ENCODE measurements around the gene CCT7.

The CCT7 gene

DNA sequence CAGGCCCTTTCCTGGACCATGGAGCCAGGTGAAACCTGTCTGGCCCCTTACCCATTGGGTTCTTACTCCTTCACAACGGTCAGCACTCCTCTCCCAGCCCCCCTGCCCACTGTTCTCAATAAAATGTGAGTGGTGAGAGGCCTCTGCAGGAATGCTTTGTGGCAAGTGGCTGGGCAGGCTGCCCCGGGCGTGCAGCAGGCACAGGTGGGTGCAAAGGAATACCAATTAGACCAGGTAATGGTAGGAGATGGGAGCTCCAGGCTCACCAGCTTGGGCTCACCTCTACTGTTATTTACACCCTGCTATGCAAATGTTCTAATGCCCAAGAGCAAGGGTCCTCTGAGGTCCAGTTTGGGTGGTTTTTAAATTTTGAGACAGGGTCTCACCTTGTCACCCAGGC lies 7.0 kb upstream of the CCT7 start:
- no peak for DNase-seq

DNA sequence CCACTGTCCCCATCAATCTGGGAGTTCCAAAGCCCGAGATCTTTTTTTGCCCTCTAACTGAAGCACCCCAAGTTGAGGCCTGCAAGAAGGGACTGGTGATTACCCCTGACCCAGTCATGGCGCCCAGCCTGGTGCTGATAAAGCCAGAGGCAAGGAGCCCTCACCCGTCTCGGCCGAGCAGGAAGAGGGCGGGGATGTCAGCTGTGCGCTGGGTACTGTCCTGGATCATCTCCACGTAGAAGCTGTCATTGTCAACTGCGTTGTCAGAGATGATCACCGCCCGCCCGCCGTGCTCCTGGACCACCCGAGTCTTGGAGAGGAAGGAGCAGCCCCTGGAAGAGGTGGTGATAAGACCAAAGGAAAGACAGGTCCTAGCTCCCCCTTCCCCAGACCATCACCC lies 5.5 kb upstream of the CCT7 start:
- no peak for DNase-seq

DNA sequence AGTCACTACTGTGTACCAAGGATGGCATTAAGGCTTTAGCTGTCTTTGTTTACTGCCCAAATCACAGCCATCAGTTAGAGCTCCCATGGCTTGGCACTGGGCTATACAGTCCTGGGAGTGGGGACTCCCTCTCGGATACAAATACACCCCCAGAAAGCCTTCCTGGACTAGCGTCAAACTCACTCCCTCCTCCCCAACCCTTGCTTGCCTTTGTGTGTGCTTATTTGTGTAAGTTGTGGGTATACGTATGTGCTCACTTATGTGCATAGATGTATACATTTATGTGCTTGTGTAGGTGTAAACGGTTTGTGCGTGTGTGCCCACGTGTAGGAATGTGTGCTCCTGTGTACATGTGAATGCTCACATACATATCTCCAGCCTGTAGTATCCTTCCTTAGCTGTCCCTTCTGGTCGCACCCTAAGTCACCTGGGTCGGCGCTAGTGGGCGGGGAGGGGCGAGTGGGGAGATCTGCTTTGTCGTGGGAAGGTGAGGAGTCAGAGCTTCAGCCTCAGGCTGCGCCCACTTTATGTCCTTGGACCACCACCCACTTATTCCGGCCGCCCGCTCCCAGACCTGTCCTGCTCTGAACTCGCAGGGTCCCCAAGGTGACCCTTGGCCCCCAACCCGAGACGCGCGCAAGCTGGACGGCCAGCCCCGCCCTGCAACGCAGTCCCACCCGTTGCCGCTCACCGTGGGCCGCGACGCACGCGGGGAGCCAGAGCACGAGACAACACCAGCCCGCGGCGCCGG lies 1.5 kb upstream of the CCT7 start:
- peak; percentile 42 for DNase-seq

DNA sequence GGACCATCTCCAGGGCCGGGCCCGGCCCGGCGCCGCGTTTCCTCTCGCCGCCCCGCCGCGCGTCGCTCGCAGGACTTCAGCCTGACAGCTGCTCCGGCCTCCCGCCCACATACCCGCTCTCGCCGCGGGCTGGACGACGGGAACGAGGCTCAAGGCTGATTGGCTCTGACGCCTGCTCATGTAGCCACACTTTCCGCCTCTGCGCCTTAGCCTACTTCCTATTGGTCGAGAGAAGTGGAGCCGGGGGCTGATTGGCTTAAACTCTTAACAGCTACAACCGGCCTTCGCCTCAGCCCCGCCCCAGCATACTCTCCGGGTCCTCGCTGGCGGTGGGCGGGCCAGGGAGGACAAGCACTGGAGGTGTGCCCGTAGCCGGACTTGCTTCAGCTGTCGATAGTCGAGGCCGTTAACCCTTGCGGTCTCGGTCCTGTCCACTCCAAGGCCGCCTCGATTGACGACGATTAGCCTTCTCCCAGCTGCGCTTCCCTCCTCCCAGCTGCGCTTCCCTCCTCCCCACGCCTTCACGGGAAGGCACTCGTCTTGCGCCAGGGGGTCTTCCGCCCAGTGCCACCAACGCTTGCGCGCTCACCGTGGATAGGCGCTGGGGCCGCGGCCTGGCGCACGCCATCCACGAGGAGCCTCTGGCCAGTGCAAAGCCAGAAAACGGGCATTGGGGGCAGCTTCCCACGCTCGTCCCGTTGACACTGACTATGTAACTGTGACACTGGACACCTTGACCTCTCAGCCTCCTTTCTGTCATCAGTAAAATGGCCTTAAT lies 765 bp upstream of the CCT7 start, which contains the start of gene PRADC1:
Gene PRADC1, minus strand, starts transcription at position 86 of the 778 bp plus-strand sequence. Its CDS starts 79 bp downstream, at position 7.
- peak; percentile 98 for DNase-seq

DNA sequence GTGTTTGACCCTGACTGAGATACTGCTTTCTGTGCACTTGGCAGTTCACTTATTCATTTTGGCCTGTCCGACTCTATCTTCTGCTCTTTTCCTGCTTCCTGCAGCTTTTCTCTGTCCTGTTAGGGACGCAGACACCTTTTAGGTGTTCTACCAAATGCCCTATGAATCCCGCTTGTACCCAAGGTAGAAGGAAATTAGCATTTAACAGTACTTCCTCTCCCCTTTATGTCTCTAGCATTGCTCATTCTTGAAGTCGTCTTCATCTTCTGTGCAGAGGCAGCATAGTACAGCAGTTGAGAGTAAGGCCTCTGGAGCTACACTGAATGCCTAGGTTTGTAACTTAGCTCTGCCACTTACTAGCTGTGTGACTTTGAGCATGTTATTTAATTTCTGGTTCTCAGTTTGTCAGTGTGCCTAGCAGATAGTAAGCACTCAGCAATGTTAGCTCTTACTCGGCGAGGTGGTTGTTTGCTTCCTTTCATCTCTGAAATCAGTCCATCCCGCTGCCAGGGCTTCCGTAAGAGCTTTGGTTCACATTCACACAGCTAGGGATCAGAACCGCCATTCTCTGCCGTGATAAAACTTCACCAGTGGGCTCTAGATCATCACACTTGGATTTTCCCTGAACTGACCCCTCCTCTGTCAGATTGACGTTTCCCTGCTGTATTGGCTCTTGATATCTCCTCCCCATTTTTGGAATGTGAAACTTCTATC lies 1.4 kb downstream of the CCT7 start:
- DNase-seq = no peak

DNA sequence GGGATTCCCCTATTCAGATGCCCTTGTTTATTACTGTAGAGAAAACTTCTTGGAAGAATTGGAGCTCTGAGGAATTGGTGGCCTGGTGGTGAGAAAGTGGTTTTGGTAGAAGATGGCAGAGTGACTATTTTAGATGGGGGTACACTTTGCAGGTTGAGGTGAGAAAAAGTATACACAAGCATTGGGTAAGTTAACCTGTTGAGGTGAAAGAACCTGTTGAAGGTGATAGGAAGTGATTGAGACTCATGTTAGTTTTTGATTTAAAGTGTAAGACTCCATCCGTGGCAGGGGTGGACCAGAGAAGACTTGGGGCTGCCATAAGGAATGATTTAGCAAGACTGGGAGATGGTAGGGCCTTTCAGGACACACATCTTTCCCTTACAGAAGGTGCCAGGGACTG lies 3.1 kb downstream of the CCT7 start:
- DNase-seq = no peak

DNA sequence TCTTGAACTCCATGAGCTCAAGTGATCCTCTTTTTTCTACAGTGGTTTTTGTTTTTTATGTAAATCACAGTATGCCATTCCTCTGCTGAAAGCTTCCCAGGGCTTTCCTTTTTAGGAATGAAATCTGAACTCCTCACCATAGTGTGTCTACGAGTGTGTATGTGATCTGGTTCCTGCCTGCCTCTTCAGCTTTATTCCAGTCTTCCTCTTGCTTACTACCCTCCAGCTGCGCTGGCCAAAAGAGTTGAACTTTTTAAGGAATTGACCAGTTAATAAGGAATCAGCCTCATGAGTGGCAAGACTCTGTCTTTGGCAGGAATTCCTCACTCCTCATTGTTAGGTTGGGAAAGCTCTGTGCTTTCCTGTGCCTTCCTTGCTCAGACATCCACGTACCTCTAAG lies 4.0 kb downstream of the CCT7 start:
- no peak for DNase-seq

DNA sequence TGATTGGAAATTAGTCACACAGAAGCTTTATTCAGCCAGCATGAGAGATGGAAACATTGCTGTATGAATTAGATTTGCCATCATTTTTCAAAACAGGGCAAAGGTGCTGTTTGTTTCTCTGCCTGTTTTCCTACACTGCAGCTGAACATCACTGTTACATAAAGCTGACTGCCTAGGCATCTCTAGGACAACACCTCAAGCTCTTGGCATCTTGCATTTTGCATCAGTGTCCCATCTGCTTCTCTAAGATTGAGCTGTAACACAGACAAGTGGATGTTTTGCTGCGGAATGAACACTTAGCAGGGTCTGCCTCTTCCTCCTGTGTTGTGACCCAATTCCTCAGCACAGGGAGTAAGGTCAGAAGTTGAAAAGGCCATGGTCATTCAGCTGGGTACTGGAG lies 4.9 kb downstream of the CCT7 start:
- DNase-seq = no peak

DNA sequence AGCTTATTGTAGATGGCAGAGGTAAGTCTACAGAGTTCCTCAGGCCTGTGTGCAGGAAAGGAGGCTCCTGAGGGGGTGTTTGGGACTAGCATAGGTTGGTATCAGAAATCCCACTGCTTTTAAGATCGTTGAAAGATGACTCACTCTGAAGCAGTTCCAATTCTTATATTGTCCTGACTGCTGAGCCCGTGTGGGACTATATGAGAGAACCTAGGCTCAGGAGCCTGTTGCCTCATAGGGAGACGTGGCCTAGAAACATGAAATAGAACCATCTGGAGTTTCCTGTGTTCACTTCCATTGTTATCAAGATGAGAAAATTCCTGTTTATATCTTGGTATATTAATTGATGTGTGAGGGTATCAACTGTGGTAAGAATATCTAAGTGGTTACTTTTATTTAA lies 5.7 kb downstream of the CCT7 start:
- DNase-seq = no peak

DNA sequence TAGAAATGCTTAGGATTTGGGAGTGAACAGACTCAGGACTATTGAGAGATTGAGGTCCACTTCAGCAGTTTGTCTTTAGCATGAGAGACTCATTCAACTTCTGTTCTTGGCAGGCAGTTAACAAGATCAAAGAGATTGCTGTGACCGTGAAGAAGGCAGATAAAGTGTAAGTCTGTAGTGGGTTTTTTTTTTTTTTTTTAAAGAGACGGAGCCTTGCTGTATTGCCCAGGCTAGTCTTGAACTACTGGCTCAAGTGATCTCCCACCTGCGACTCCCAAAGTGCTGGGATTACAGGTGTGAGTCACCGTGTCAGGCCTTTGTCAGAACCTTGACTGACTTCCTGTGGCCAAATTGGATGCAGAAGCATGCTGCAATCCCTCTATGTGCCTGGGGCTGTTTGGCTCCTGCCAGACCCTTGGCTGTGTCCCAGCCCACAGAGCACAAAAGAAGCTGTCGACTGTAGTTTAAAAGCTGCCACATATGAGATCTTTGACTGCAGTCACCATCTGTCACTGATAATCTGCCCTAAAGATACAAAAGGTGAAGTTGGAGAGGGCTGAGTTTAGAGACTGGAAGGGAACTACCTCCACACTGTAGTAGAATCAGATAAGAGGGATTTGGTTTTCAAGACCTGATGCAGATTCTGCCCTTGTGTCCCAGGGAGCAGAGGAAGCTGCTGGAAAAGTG lies 9.9 kb downstream of the CCT7 start:
- DNase-seq = no peak

DNA sequence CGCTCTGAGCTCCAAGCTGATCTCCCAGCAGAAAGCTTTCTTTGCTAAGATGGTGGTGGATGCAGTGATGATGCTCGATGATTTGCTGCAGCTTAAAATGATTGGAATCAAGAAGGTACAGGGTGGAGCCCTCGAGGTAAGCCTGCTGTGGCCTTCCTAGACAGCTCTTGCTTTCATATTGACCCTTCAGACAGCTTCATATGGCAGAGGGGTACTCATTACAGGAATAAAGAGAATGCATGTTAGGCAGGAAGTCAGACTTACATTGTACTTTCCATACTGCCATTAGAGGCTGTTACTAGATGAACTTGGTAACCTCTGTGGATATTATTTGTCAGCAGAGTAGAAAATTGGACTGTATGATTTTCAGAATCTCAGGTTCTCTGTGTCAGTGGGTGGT lies 10.5 kb downstream of the CCT7 start:
- no peak for DNase-seq

DNA sequence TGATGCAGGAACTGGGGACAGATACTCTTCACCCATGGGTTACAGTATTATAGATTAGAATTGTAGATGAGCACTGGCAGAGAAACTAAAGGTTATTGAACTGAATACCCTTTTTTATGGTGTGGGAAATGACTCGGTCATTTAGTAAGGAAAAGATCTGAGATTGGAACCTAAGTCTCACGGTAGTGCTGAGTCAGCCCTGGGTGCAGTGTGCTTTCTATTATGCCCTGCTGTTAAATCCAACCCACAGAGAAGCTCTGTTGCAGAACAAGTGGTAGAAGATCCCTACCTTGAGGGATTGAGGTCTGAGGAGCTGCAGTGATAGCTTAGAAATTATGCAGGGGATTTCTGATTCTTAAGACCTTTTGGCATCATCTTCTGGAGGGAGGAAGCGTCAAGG lies 12.7 kb downstream of the CCT7 start:
- DNase-seq = no peak

DNA sequence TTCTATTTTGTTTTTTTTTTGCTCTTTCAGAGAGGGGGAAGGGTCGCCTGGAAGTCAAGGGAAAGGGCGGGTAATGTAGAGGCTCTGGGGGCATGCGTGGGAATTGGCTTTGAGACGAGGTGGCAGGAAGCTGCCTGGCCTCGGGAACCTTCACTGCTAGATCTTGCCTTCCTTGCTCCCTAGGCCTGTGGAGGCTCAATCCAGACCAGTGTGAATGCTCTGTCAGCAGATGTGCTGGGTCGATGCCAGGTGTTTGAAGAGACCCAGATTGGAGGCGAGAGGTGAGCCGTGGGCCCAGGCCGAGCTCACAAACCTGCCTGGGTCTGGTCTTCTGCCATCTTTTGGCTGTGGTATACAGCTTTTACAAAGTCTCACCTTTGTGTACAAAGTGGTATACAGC lies 15.5 kb downstream of the CCT7 start:
- no peak for DNase-seq

DNA sequence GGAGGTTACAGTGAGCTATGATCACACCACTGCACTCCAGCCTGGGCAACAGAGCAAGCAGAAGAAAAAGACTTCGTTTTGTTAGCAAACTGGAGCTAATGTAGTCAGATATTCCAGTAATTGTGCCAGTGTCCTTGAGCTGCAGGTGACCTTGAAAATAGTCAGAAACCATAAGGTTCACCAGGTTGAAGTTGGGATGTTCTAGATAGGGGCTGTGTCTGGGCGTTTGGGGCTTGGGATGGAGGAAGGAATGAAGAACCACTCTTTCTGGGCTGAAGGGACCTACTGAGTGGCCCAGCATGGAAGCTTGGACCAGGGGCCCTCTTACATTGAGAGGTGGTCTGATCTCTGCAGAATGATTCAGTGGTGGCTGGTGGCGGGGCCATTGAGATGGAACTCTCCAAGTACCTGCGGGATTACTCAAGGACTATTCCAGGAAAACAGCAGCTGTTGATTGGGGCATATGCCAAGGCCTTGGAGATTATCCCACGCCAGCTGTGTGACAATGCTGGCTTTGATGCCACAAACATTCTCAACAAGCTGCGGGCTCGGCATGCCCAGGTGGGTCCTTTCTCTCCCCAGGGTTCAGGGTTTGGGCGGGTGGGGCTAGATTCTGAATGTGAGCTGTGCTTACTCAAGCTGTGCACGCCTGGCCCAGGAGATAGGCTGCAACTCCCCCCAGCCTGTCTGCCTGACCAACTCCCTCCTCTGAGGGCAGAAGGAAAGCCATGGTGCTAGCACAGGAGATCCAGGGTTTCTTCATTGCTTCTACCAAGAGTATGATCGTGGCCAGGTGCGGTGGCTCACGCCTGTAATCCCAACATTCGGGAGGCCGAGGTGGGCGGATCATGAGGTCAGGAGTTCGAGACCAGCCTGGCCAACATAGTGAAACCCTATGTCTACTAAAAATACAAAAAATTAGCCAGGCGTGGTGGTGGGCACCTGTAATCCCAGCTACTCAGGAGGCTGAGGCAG lies 17.1 kb downstream of the CCT7 start:
- DNase-seq = no peak

DNA sequence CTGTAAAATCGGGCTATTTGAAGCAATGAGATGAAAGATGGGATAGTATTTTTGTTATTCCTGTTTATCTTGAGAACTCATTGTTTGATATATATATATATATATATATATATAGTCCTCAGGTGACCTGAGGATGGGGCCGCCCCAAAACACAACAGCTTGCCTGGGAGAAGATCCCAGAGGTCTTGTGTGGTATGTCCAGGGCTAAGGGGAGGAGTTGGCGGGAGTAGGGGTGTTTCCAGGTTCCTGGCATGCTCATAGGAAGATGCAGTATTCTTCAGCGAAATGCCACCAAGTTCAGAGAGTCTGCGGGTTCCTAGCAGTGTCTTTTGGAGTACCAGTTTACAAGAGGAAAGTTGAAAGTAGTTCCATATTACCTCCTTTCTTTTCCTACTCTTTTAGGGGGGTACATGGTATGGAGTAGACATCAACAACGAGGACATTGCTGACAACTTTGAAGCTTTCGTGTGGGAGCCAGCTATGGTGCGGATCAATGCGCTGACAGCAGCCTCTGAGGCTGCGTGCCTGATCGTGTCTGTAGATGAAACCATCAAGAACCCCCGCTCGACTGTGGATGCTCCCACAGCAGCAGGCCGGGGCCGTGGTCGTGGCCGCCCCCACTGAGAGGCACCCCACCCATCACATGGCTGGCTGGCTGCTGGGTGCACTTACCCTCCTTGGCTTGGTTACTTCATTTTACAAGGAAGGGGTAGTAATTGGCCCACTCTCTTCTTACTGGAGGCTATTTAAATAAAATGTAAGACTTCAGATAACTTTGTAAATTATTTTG lies 18.3 kb downstream of the CCT7 start:
- no peak for DNase-seq

DNA sequence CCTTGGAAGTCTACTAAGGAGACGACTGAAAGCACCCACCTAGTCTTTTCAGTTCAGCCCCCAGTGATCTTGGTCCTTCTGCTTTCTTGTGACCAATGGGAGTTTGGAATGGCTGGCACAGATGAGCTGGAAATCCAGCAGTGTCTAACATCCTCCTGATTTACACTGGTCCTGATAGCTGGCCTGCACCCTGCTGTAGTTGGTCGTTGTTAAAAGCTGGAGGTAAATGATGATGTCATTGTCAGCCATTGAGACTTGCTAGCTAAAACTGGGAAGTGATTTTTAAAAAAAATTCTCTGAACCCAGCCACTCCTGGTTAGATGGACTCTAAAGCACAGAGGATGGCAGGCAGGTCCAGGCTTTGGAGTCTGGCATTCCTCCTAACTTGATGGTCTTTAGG lies 19.3 kb downstream of the CCT7 start:
- no peak for DNase-seq

DNA sequence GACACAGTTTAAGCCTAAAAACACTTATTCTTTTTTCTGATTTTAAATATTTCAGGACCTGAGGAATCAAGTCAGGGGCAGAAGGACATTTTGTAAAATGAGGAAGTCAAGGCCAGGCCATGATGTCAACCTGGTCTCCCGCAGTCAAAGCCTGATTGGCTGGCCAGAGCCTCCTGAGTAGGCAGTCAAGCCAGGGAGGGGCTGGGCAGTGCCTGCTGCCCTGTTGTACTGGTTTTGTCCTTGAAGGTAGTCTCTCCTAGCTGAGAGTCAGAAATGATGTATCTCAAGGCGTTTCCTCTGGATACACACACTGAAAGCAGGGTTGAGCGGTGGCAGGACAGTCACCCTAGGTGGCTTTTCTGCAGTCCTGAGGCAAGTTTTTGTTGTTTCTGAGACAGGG lies 19.8 kb downstream of the CCT7 start:
- no peak for DNase-seq

DNA sequence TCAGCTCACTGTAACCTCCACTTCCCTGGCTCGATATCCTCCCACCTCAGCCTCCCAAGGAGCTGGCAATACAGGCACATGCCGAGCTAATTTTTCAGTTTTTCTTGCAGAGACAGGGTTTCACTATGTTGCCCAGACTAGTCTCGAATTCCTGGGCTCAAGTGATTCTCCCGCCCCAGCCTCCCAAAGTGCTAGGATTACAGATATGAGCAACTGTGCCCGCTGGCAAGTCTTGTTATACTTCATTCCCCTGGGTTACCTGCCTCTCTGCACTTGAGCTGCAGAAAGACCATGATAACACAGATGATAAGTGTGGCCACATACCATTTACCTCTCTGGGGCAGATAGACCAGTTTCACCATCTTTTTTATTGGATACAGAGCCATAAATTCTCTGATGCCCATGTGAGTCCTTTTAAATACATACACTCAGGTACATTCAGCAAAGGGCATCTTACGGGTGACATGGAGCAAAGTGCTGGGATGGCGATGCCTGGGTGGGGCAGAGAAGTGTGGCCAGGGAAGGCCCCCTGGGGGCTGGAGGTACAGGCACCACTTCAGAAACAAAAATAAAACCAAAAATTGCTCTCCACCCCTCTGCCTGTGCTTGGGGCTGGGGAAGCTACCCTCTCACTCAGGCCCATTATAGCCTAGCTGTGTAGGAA lies 20.4 kb downstream of the CCT7 start:
- DNase-seq = no peak

DNA sequence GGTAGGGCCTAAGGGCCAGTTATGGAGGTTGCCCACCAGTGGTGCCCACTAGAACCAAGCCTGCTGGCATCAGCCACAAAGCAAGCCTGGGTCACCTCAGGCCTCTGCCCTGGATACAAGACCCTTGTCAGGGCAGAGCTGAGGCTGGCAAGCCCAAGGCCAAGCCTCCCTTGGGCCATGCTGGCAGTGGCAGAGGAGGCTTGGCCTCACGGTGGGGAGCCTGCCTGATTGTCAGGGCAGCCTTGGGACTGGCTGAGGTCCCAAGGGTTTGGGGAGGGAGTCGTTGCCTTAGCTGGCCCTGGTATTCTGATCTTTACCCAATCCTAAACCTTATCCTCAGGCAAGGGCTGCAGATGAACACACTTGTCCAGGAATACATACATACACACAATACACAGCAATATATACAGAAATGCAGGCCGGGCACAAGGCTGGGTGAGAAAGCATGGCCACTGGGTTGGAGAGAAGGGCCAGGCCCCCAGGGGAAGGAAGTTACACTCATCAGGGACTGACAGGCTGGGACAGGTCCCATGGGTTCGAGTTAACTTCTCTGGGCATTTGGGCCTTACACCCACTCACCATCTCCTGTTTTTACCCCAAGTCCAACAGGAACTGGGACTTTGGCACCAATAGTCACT lies 21.0 kb downstream of the CCT7 start:
- DNase-seq = no peak

All from NK-92 treated with Interleukin-12 subunit alpha and Interleukin-12 subunit beta, amount 100 ng/mL, for 24 hours (cell line).